ENCODE measurements around the gene PDSS1. TPM values are rescaled to one million over a fixed set of nuclear protein-coding genes. Genes with fewer than 3 reads are reported as not detected.

Gene PDSS1
- total and polyA plus RNA-seq, 2 of the 4 experiments (the other 2 are of a cell fraction): 9.7 to 13.2 TPM

DNA sequence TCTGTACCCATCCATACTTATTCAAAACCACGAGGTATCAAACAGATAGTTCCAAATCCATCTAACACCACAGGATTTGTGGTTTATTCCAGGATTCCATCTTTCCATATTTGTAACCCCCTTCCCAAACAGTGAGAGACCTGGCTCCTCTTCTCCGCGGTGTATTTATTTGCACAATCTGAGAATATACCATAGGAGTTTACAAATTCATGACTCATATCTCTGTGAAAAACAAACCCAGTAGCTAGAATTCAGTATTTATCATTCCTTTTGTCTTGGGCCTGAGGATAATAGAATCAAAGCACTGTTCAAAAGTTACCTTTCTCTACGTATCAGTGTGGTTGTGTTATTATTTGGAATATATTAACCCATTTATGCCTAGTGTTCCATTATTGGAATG, 31.9 kb downstream of the PDSS1 start:
- Histone ChIP-seq H3K79me1 (ENCODE audit: low read depth in 1 of 2, low read length in 2 of 2) (no peaks in the 10 kb centered on the region), H2BK5ac (ENCODE audit: low read depth, low read length, poor library complexity, severe bottlenecking) (no peak overlapping the region), H4K20me1 (ENCODE audit: insufficient read depth, low read length) (no peaks in the 10 kb centered on the region; the same call in 1 of the 2 replicates), H4K5ac (ENCODE audit: low read depth, low read length) (no peak overlapping the region), H3K4ac (ENCODE audit: low read depth, low read length) (no peak overlapping the region), H2BK120ac (ENCODE audit: low read depth, low read length) (no peak overlapping the region), H3K27me3 (ENCODE audit: control insufficient read depth, insufficient read depth, low read length) (no peaks in the 10 kb centered on the region), H2AFZ (replicated peaks; ENCODE audit: low read length, poor library complexity) (no peak overlapping the region), H2AK9ac (replicated peaks; ENCODE audit: low read depth, low read length, poor library complexity) (no peak overlapping the region), H3K36me3 (ENCODE audit: control insufficient read depth, insufficient read depth, low read length) (peaks cover 16% of the 10 kb centered on the region), H3K14ac (replicated peaks; ENCODE audit: low read depth, low read length) (no peak overlapping the region), H3K23ac (ENCODE audit: low read depth, low read length) (no peak overlapping the region), H3K4me3 (ENCODE audit: insufficient read depth, low read depth, low read length) (no peak overlapping the region), H3K4me2 (ENCODE audit: low read depth, low read length) (no peak overlapping the region), H2BK15ac (ENCODE audit: low read depth, low read length) (no peak overlapping the region), H3K9ac (ENCODE audit: low read depth, low read length) (no peak overlapping the region), H3K4me1 (ENCODE audit: control insufficient read depth, insufficient read depth, low read length) (no peaks in the 10 kb centered on the region), H4K91ac (ENCODE audit: insufficient read depth, low read depth, low read length) (no peak overlapping the region), H3K56ac (ENCODE audit: extremely low read depth, insufficient read depth, low read length) (no peak overlapping the region), H3K27ac (ENCODE audit: insufficient read depth, low read length) (no peak overlapping the region), H3K18ac (ENCODE audit: low read depth, low read length) (no peak overlapping the region), H2BK20ac (ENCODE audit: low read depth, low read length) (no peak overlapping the region), H2AK5ac (ENCODE audit: low read depth, low read length) (no peak overlapping the region), H3K9me3 (ENCODE audit: control insufficient read depth, insufficient read depth, low read length) (no peaks in the 10 kb centered on the region), H3K9me1 (ENCODE audit: insufficient read depth, low read length) (no peaks in the 10 kb centered on the region), H4K8ac (ENCODE audit: low read depth in 2 of 2, low read length in 2 of 2) (no peak overlapping the region)
- intact Hi-C loops (cut with micrococcal nuclease) (no loop called here), dilution Hi-C loops (cut with HindIII; ENCODE audit: low sequenced_read_pairs, unreplicated experiment) (no loop called here), in situ Hi-C loops (cut with MboI; ENCODE audit: low sequenced_read_pairs) (no loop called here)
- TF ChIP-seq, protein P1, sequence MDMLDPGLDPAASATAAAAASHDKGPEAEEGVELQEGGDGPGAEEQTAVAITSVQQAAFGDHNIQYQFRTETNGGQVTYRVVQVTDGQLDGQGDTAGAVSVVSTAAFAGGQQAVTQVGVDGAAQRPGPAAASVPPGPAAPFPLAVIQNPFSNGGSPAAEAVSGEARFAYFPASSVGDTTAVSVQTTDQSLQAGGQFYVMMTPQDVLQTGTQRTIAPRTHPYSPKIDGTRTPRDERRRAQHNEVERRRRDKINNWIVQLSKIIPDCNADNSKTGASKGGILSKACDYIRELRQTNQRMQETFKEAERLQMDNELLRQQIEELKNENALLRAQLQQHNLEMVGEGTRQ (IDR thresholded peaks at IDR 0.05; ENCODE audit: low read depth, low read length): no peak
- TF ChIP-seq MXI1 (IDR thresholded peaks at IDR 0.05; ENCODE audit: borderline replicate concordance, low read depth, low read length) (no peak), RAD21 (IDR thresholded peaks at IDR 0.05; ENCODE audit: low read length) (no peak), MAZ (IDR thresholded peaks at IDR 0.05; ENCODE audit: borderline replicate concordance, low read depth, low read length) (no peak), MAFK (IDR thresholded peaks at IDR 0.05; ENCODE audit: low read depth, low read length) (no peak), POLR2A (IDR thresholded peaks at IDR 0.05; ENCODE audit: low read depth, low read length) (no peak)
- BruUV-seq (replicated peaks): no TSS peak
- no peak for DNase-seq
- CTCF ChIA-PET: interaction anchor here (0.6 to 1.0 kb wide), 2 partner anchors 44 to 132 kb away, joined by 3 read pairs; no protein-coding TSS in a partner anchor
- ATAC-seq (ENCODE audit: low read depth): peak; percentile 57
- POLR2A ChIA-PET (ENCODE audit: unreplicated experiment): no interaction called here
- no CpG with 5 or more reads among the region's 4 CpGs for WGBS, 2 experiments (ENCODE audit: extremely low coverage in 2 of 2, insufficient read length in 1 of 2)
